Tibial nerve (tissue), 4 donors: ENCODE measurements around the gene NOP16. TPM values are rescaled to one million over a fixed set of nuclear protein-coding genes. Genes with fewer than 3 reads are reported as not detected.

Experiments used
- DNase-seq, 2 donors: peaks; one replicate each; pipeline ENCODE4 v3.0.0-alpha.2; 2019; ENCODE audit warnings: low spot score in 2 of 2
- H3K27ac ChIP-seq, 4 donors: fragments of 200-600 bp; sonication (generic) in 3 of 4; one replicate each; pipeline ENCODE4 v1.5.1; 2017 to 2019; ENCODE audit warnings: mild to moderate bottlenecking in 1 of 4
- H3K27me3 ChIP-seq, 2 donors: fragments of 200-600 bp; sonication (generic) in 1 of 2; one replicate each; pipeline versions ENCODE4 v1.5.1 to v1.6.0; 2017 to 2019
- H3K36me3 ChIP-seq, 3 donors: fragments of 200-600 bp; sonication (generic); one replicate each; pipeline ENCODE4 v1.5.1; 2018 to 2019
- H3K4me1 ChIP-seq, 4 donors: fragments of 200-600 bp; sonication (generic) in 3 of 4; one replicate each; pipeline ENCODE4 v1.5.1; 2017 to 2019
- H3K4me3 ChIP-seq, 4 donors: fragments of 200-600 bp; sonication (generic) in 3 of 4; one replicate each; pipeline ENCODE4 v1.5.1; 2017 to 2019; ENCODE audit warnings: mild to moderate bottlenecking in 1 of 4, moderate library complexity in 1 of 4
- H3K9me3 ChIP-seq, 4 donors: fragments of 200-600 bp; sonication (generic) in 3 of 4; one replicate each; pipeline ENCODE4 v1.5.1; 2017 to 2019
- CTCF ChIP-seq, 5 experiments: fragments of 200-600 bp in 3 of 5; fragments of 450-650 bp in 2 of 5; sonication (generic) in 3 of 5; IDR thresholded peaks; one replicate each; pipeline ENCODE4 v1.5.1; 2016 to 2019; ENCODE audit warnings: antibody characterized with exemption in 5 of 5, mild to moderate bottlenecking in 3 of 5, moderate library complexity in 2 of 5
- EP300 ChIP-seq, 2 donors: sonication (generic); formaldehyde crosslinking; IDR thresholded peaks; one replicate each; pipeline ENCODE4 v1.6.1; 2017; ENCODE audit warnings: antibody characterized with exemption in 2 of 2, mild to moderate bottlenecking in 1 of 2
- POLR2A ChIP-seq, 2 donors: fragments of 450-650 bp; IDR thresholded peaks; one replicate each; pipeline ENCODE4 v1.6.1; 2017; ENCODE audit warnings: antibody characterized with exemption in 2 of 2, mild to moderate bottlenecking in 2 of 2, moderate library complexity in 2 of 2
- WGBS, 2 donors: methylation state at CpG; one replicate each; pipeline ENCODE4 v1.1.5; 2018; 5-methylcytosine and 5-hydroxymethylcytosine counted together
- total RNA-seq, 4 donors: library from RNA; depleted of rRNA; stranded (reverse); fragments of >200 nt; gene quantifications; one replicate each; pipeline ENCODE4 v1.1.0, GENCODE V29; 2016

The NOP16 gene
- total RNA-seq, 4 donors from 2014 or later: 6.1 to 17.7 (median 6.6) TPM

- H3K27me3 ChIP-seq: no peaks in the 10 kb centered on the region
- H3K4me3 ChIP-seq: no peak overlapping the region
- no peaks in the 10 kb centered on the region for H3K9me3 ChIP-seq
- no peak for TF ChIP-seq POLR2A (IDR thresholded peaks at IDR 0.05)
- no peak for TF ChIP-seq EP300 (IDR thresholded peaks at IDR 0.05)
- no peak for TF ChIP-seq CTCF (IDR thresholded peaks at IDR 0.05)
- no peak for DNase-seq
- WGBS, 2 donors: 80 to 87% methylated on average over 5 of the region's 5 CpGs
- H3K36me3 ChIP-seq: no peaks in the 10 kb centered on the region
- peaks cover 0 to 15% (median 9%) of the 10 kb centered on the region in 4 donors for H3K4me1 ChIP-seq
- H3K27ac ChIP-seq: no peak overlapping the region
These were observed 31.7 kb upstream of the NOP16 start for GRCh38 chr5:176420086-176420485.

- TF ChIP-seq POLR2A (IDR thresholded peaks at IDR 0.05) (no peak), EP300 (IDR thresholded peaks at IDR 0.05) (no peak), CTCF (IDR thresholded peaks at IDR 0.05) (no peak)
- H3K27me3 ChIP-seq: no peaks in the 10 kb centered on the region
- 90 to 91% methylated on average over 9 of the region's 9 CpGs for WGBS, 2 donors
- no peaks in the 10 kb centered on the region for H3K36me3 ChIP-seq
- H3K4me3 ChIP-seq: no peak overlapping the region
- H3K4me1 ChIP-seq: peaks cover 0 to 33% (median 26%) of the 10 kb centered on the region in 4 donors
- no peaks in the 10 kb centered on the region for H3K9me3 ChIP-seq
- H3K27ac ChIP-seq: no peak overlapping the region
- no peak for DNase-seq
These were observed 29.9 kb upstream of the NOP16 start for GRCh38 chr5:176418251-176418650.

GRCh38 chr5:176416965-176417364, 28.6 kb upstream of the NOP16 start:
- Histone ChIP-seq H3K27me3 (no peaks in the 10 kb centered on the region), H3K36me3 (no peaks in the 10 kb centered on the region), H3K4me1 (peaks cover 0 to 46% (median 27%) of the 10 kb centered on the region in 4 donors), H3K4me3 (peak overlapping the region in 3 of 4 donors; percentile 37 to 80 (median 70)), H3K9me3 (no peaks in the 10 kb centered on the region), H3K27ac (peak overlapping the region; percentile 69 to 95 (median 92))
- TF ChIP-seq EP300 (IDR thresholded peaks at IDR 0.05) (no peak), POLR2A (IDR thresholded peaks at IDR 0.05) (no peak), CTCF (IDR thresholded peaks at IDR 0.05) (no peak)
- 69 to 75% methylated on average over 11 of the region's 11 CpGs for WGBS, 2 donors
- DNase-seq: no peak

GRCh38 chr5:176415952-176416924, 27.8 kb upstream of the NOP16 start, which contains the start of gene CLTB:
Gene CLTB (minus strand): TSS chr5:176416539. CDS start chr5:176416363, 176 bp downstream.
- H3K9me3 ChIP-seq: no peaks in the 10 kb centered on the region
- WGBS, 2 donors: 1 to 2% methylated on average over 51 to 75 of the region's 107 CpGs

More at GRCh38 chr5:176415952-176416924, 27.8 kb upstream of the NOP16 start, which contains the start of gene CLTB:
- peak in 1 of 2 donors; percentile 68 for TF ChIP-seq EP300 (IDR thresholded peaks at IDR 0.05)
- peak; percentile 79 to 99 (median 96) for TF ChIP-seq CTCF (IDR thresholded peaks at IDR 0.05)
- TF ChIP-seq POLR2A (IDR thresholded peaks at IDR 0.05): peak; percentile 67 to 92
- Histone ChIP-seq H3K27ac (peak within 1 kb of the TSS; percentile 69 to 97 (median 94)), H3K4me1 (peaks cover 0 to 52% (median 27%) of the 10 kb centered on the region in 4 donors), H3K4me3 (peak within 1 kb of the TSS; percentile 70 to 94 (median 85)), H3K27me3 (no peaks in the 10 kb centered on the region), H3K36me3 (no peaks in the 10 kb centered on the region)
- DNase-seq: peak; percentile 81 to 83
